Activated T-helper 1 cell treated with anti-CD3 and anti-CD28 coated beads, Interleukin-12 subunit alpha, Interleukin-12 subunit beta, Interleukin-2, Interleukin-4 antibody, amounts not matched to agents 30 ng/mL and 10 ng/mL and 1 ng/mL, durations not matched to agents 14 hours and 24 hours and 36 hours (primary cell): Measurements from ENCODE around the gene REP15. TPM values are rescaled to one million over a fixed set of nuclear protein-coding genes. Genes with fewer than 3 reads are reported as not detected.

Experiments used
- DNase-seq: peaks from one replicate; pipeline ENCODE4 v3.0.0; 2021; ENCODE audit warnings: low spot score
- H3K27ac Mint-ChIP-seq: one replicate; pipeline ENCODE4 v1.8.0; 2021; ENCODE audit warnings: mild to moderate bottlenecking, mixed read lengths
- H3K27me3 Mint-ChIP-seq: one replicate; pipeline ENCODE4 v1.8.0; 2022; ENCODE audit warnings: mild to moderate bottlenecking, moderate library complexity, mixed read lengths; ENCODE audit not compliant: insufficient read depth
- H3K36me3 Mint-ChIP-seq: one replicate; pipeline ENCODE4 v1.8.0; 2021; ENCODE audit warnings: low read depth, mixed read lengths
- H3K4me1 Mint-ChIP-seq: one replicate; pipeline ENCODE4 v1.8.0; 2021; ENCODE audit warnings: low read depth, mixed read lengths
- H3K4me3 Mint-ChIP-seq: one replicate; pipeline ENCODE4 v1.8.0; 2021; ENCODE audit warnings: mild to moderate bottlenecking, moderate library complexity, mixed read lengths
- H3K9me3 Mint-ChIP-seq: one replicate; pipeline ENCODE4 v1.8.0; 2021; ENCODE audit warnings: mixed read lengths
- intact Hi-C: fragments of 100-400 bp; cut with micrococcal nuclease; formaldehyde crosslinking; loops from one replicate; pipeline ENCODE4 v1.15.1; 2024
- total RNA-seq: library from RNA; stranded (reverse); gene quantifications from 2 replicates; pipeline ENCODE4 v1.2.3, GENCODE V29; 2022

The REP15 gene
- total RNA-seq, 1 donor from 2014 or later = 1.4 TPM

DNA sequence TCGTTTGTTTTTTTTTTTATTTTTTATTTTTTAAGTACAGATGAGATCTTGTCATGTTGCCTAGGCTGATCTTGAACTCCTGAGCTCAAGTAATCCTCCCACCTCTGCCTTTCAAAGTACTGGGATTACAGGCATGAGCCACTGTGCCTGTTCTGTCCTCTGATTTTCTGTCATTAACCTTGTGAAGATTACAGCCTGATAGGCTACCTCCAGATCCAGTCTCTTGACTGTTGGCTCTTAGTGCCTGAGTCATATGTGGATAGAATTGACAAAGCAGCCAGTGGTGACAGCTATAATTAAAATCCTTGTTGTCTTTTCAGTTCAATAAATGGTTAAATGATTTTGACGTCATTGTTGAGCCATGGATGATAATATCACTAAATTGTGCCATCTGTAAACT is 21.3 kb upstream of the REP15 start:
- Mint-ChIP-seq H3K27me3 (no peaks in the 10 kb centered on the region), H3K4me3 (no peak overlapping the region), H3K4me1 (no peaks in the 10 kb centered on the region), H3K27ac (no peak overlapping the region), H3K36me3 (peaks cover 10% of the 10 kb centered on the region), H3K9me3 (no peaks in the 10 kb centered on the region)
- no peak for DNase-seq
- intact Hi-C loops = no loop called here

DNA sequence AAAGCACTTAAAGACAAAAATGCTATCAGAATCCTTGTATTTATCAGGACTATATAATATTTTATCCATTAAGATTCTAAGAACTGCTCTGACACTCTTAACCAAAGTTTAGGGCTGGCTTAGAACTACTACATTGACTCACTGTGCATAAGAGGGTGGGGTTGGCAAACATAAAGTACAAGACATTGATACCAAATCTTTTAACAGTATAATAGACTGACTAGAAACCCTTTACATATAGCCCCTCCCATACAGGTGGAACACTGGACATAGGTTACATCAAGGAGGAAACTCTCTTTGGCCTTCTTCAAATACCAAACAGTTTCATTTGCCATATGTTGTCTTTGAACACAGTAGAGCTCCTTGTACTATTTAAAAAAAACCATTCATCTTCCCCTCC is 15.6 kb upstream of the REP15 start:
- Mint-ChIP-seq H3K27me3 (no peaks in the 10 kb centered on the region), H3K9me3 (no peaks in the 10 kb centered on the region), H3K4me3 (no peak overlapping the region), H3K36me3 (peaks cover 12% of the 10 kb centered on the region), H3K4me1 (no peaks in the 10 kb centered on the region), H3K27ac (no peak overlapping the region)
- DNase-seq = no peak
- intact Hi-C loops = no loop called here

DNA sequence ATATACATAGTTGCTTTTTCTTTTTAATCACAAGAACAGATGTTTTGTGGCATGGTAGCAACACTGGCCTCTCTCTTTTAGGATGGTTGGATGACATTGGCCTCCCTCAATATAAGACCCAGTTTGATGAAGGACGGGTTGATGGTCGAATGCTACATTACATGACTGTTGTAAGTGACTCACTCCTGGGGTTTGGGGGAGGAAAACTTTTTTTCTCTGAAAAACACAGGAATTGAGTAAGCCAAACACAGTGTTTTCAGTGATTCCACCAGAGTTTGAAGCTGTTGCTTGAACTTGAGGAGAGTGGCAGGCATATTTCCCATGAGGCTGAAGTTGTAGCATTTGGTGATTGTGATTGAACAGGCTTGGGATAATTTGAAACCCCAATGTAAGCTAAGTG is 13.7 kb upstream of the REP15 start:
- no peak for DNase-seq
- no peak overlapping the region for H3K4me3 Mint-ChIP-seq
- no peak overlapping the region for H3K27ac Mint-ChIP-seq
- H3K27me3 Mint-ChIP-seq = no peaks in the 10 kb centered on the region
- H3K4me1 Mint-ChIP-seq = no peaks in the 10 kb centered on the region
- no peaks in the 10 kb centered on the region for H3K9me3 Mint-ChIP-seq
- H3K36me3 Mint-ChIP-seq = peaks cover 11% of the 10 kb centered on the region
- intact Hi-C loops = no loop called here

DNA sequence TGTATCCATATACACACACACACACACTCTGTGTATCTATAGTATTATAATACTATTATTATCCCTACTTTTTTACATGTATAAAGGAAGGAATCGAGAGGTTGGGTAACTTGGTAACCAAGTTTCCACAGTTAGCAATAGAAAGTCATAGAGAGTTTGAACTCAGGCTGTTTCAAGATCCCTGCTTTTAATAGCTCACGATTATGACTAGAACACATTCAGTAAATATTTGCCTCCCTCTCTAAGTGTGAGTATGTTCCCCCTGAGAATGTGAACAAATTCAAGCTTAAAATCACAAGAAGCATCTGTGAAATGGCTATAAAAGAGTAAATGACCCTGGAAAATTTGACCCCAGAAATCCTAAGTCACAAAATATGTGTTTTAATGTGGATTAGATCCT is 11.0 kb upstream of the REP15 start:
- intact Hi-C loops = no loop called here
- no peaks in the 10 kb centered on the region for H3K27me3 Mint-ChIP-seq
- no peaks in the 10 kb centered on the region for H3K4me1 Mint-ChIP-seq

DNA sequence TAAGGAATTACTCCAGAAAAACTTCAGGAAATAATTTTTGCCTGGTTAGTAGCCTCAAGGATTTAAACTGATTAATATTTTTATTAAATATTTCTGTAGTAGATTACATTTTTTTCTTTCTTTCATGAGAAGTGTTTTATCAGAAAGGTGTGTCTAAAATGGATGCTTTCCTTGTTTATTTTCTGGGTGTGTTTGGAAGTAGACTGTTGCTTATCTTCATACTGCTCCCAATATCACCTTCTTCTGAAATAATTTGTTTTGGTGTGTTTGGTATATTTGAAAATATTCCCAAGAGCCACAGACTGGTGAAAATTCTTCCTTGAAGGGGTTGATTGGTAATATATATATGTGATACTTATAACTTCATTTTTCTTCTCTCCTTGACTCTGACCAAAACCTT is 10.1 kb upstream of the REP15 start:
- H3K9me3 Mint-ChIP-seq = no peaks in the 10 kb centered on the region
- H3K27ac Mint-ChIP-seq = no peak overlapping the region
- no peak for DNase-seq
- no peaks in the 10 kb centered on the region for H3K4me1 Mint-ChIP-seq
- H3K27me3 Mint-ChIP-seq = no peaks in the 10 kb centered on the region
- peaks cover 13% of the 10 kb centered on the region for H3K36me3 Mint-ChIP-seq
- intact Hi-C loops = no loop called here
- H3K4me3 Mint-ChIP-seq = no peak overlapping the region

More for the DNA sequence above, 11.0 kb upstream of the REP15 start:
- DNase-seq = no peak
- H3K9me3 Mint-ChIP-seq = no peaks in the 10 kb centered on the region
- no peak overlapping the region for H3K4me3 Mint-ChIP-seq
- no peak overlapping the region for H3K27ac Mint-ChIP-seq
- H3K36me3 Mint-ChIP-seq = peaks cover 18% of the 10 kb centered on the region

DNA sequence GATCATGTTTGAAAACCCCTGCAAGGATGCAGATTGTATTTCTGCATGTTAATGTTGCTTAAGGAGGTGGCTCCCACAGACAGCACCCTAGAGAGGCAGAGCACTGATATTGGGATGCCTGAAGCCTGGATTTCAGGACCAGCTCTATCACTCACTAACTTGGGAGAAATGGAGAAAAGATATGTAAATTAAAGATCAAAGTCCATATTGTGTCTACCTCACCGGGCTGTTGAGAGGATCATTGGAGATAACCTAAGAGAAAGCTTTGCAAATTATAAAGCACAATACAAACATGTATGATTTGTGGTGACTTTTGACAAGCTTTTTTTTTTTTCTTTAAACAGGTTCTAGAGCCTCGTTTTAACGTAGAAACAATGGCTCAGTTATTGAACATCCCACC is 7.6 kb upstream of the REP15 start:
- Mint-ChIP-seq H3K27me3 (no peaks in the 10 kb centered on the region), H3K9me3 (no peaks in the 10 kb centered on the region), H3K36me3 (peaks cover 13% of the 10 kb centered on the region), H3K27ac (no peak overlapping the region), H3K4me1 (no peaks in the 10 kb centered on the region), H3K4me3 (no peak overlapping the region)
- intact Hi-C loops = no loop called here
- no peak for DNase-seq

DNA sequence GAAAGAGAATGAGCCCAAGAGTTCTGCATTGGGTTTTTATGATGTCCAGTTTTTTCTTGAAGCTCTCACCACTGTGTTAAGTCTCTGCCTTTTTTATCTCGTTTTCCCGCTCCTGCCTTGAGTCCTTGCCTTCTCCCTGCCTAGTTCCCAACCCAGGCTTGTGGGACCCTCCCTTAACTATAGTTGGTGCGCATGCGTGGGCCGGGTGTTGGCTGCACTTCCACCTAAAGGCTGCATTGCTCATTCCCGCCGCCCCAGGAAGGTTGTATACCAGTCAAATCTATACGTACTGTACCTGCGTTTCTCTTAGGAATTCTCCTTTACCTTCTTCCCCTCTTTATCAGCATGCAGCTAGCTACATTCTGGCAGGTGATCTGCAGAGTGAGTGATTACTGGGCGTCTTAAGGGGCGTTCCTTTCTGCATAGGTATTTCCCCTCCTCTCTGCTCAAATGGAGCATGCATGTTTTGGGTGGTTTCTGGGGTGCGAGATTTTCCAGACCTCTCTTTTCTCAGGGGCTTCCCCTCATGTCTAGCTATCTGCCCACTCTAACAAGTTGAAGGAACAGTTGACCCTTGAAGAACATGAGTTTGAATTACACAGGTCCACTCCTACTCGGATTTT is 6.6 kb upstream of the REP15 start:
- H3K27ac Mint-ChIP-seq = no peak overlapping the region
- no peaks in the 10 kb centered on the region for H3K9me3 Mint-ChIP-seq
- peaks cover 15% of the 10 kb centered on the region for H3K36me3 Mint-ChIP-seq
- intact Hi-C loops = no loop called here
- no peaks in the 10 kb centered on the region for H3K27me3 Mint-ChIP-seq
- no peak for DNase-seq
- H3K4me3 Mint-ChIP-seq = no peak overlapping the region
- H3K4me1 Mint-ChIP-seq = no peaks in the 10 kb centered on the region

DNA sequence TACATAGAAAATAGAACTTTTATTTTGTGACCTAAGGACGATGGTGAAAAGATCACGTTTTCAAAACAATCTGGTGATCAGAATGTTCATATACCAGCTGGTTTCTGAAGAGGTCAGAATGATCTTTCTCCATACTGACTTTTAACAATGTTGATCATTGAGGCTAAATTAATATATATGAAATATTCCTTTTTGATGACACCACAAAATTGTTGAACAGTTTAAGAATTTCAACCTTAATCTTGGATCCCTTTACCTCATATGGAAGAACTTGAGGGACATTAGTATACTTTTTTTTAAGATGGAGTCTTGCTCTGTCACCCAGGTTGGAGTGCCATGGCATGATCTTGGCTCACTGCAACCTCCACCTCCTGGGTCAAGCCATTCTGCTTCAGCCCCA is 2.8 kb upstream of the REP15 start:
- H3K27ac Mint-ChIP-seq = no peak overlapping the region
- DNase-seq = no peak
- H3K36me3 Mint-ChIP-seq = peaks cover 7% of the 10 kb centered on the region
- H3K9me3 Mint-ChIP-seq = no peaks in the 10 kb centered on the region
- H3K4me1 Mint-ChIP-seq = no peaks in the 10 kb centered on the region
- intact Hi-C loops = no loop called here
- no peak overlapping the region for H3K4me3 Mint-ChIP-seq
- no peaks in the 10 kb centered on the region for H3K27me3 Mint-ChIP-seq

DNA sequence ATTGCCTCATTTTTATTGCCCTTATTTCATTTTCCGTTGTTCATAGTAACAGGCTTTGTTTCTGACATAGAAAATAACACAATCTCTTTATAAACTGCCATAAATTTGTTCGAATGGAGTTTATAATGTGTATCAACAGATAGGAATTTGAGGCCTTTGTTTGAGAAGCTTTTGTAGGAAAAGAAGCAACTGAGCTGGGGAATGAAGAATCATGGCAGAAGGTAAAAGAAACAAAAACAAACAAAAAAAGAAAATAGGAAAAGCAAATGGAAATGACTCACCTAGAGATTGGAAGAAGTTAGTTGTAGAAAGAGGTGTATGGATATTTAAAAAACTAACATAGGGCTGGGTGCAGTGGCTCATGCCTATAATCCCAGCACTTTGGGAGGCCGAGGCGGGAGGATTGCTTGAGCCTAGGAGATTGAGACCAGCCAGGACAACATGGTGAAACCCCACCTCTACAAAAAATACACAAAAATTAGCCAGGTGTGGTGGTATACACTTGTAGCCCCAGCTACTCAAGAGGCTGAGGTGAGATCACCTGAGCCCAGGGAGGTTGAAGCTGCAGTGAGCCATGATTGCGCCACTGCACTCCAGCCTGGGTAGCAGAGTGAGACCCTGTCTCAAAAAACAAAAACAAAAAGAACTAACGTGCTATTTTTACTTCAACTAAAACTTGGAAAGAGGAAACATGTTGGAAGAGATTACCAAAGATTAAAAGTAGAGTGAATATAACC is 523 bp upstream of the REP15 start:
- H3K9me3 Mint-ChIP-seq = no peaks in the 10 kb centered on the region
- no peak overlapping the region for H3K27ac Mint-ChIP-seq
- no peaks in the 10 kb centered on the region for H3K27me3 Mint-ChIP-seq
- no peaks in the 10 kb centered on the region for H3K4me1 Mint-ChIP-seq
- peaks cover 2% of the 10 kb centered on the region for H3K36me3 Mint-ChIP-seq
- intact Hi-C loops = no loop called here
- no peak for DNase-seq
- H3K4me3 Mint-ChIP-seq = no peak overlapping the region

DNA sequence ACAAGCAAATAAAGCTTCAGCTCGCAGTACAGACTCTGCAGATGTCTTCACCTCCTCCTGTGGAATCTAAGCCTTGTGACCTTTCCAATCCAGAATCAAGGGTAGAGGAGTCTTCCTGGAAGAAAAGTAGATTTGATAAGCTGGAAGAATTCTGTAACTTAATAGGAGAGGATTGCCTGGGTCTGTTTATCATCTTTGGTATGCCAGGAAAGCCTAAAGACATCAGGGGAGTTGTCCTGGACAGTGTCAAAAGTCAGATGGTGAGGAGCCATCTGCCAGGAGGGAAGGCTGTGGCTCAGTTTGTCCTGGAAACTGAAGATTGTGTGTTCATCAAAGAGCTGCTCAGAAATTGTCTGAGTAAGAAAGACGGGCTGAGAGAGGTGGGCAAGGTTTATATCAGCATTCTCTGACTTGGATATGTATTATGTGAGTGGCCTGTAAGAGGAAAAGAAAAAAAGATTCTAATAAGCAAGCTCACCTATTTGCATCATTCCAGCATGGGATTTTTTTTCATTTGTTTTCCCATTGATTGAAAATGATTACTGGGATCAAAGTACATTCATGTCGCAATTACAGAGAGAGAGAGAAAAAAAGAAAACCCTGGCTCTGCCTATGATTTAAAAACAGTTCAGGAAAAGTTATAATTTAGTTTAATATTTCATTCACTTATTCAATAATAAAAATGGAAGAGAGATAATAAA is 767 bp downstream of the REP15 start:
- no peak for DNase-seq
- H3K27me3 Mint-ChIP-seq = no peaks in the 10 kb centered on the region
- peaks cover 2% of the 10 kb centered on the region for H3K36me3 Mint-ChIP-seq
- H3K27ac Mint-ChIP-seq = no peak overlapping the region
- no peaks in the 10 kb centered on the region for H3K9me3 Mint-ChIP-seq
- no peak overlapping the region for H3K4me3 Mint-ChIP-seq
- intact Hi-C loops = no loop called here
- H3K4me1 Mint-ChIP-seq = no peaks in the 10 kb centered on the region

DNA sequence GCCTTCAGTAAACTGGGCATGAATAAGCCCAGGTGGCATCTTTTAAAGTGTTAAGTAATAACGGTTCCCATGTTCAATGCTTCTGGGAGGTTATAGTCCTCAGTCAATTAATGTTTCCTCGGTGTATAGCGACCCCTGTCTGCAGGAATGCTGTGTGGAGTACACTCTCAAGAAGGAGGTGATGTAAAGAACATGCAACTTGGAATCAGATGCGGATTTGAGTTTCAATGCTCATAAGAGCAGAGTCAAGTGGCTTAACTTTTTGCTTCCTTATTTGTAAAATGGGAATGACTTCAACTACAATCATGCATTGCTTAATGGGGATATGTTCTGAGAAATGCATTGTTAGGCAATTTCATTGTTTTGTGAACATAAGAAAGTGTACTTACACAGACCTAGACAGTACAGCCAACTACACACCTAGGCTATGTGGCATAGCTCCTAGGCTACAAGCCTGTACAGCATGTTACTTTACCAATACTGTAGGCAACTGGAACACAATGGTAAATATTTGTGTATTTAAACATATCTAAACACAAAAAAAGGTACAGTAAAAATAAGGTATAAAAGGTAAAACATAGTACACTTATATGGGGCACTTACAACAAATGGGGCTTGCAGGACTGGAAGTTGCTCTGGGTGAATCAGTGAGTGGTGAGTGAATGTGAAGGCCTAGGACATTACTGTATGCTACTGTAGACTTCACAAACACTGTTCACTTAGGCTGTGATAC is 7.6 kb downstream of the REP15 start:
- H3K27ac Mint-ChIP-seq = no peak overlapping the region
- intact Hi-C loops = loop anchor here (1.0 to 10.0 kb wide), 5 partner anchors 51 to 849 kb away; no protein-coding TSS in a partner anchor
- H3K4me3 Mint-ChIP-seq = no peak overlapping the region
- no peaks in the 10 kb centered on the region for H3K4me1 Mint-ChIP-seq
- H3K9me3 Mint-ChIP-seq = no peaks in the 10 kb centered on the region
- DNase-seq = peak; percentile 62
- H3K36me3 Mint-ChIP-seq = no peaks in the 10 kb centered on the region
- H3K27me3 Mint-ChIP-seq = peaks cover 11% of the 10 kb centered on the region

DNA sequence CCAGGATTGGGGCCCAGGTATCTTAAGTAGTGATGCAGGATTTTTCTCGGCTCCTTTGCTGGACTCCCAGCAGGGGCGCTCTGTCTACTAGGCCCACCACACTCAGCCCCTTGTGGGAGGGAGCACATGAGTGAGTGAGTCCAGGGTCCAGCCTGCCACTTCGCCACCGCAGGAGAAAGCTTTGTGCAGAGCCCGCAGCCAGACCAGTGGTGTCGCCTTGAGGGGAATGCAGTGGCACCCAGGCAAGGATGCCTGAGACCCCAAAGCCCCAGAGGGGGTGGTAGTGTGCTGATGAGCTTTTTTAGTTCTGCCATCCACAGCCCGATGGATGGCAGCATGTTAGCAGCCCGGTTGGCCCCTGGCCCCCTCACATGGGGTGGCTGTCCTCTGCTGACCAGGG is 9.0 kb downstream of the REP15 start:
- DNase-seq = no peak
- intact Hi-C loops = loop anchor here (5.0 to 10.0 kb wide), 2 partner anchors 768 to 850 kb away; partner anchors contain the start of genes FGFR1OP2 and INTS13
- H3K27ac Mint-ChIP-seq = no peak overlapping the region
- H3K27me3 Mint-ChIP-seq = peaks cover 14% of the 10 kb centered on the region
- no peaks in the 10 kb centered on the region for H3K36me3 Mint-ChIP-seq
- peaks cover 4% of the 10 kb centered on the region for H3K4me1 Mint-ChIP-seq
- H3K4me3 Mint-ChIP-seq = no peak overlapping the region
- no peaks in the 10 kb centered on the region for H3K9me3 Mint-ChIP-seq
